GM21737 (cell line): Measurements from ENCODE around the gene STX8.

Experiments
- ATAC-seq: cut with Tn5 transposase; IDR thresholded peaks from one replicate; pipeline ENCODE4 v1.9.1; 2021; ENCODE audit warnings: mild to moderate bottlenecking, moderate library complexity; ENCODE audit not compliant: unreplicated experiment

STX8 gene

GRCh38 chr17:9446528-9446927 is 129.1 kb downstream of the STX8 start:
- no peak for ATAC-seq

- ATAC-seq: no peak
Measured at GRCh38 chr17:9445424-9445823, 130.2 kb downstream of the STX8 start.

- no peak for ATAC-seq
Measured at GRCh38 chr17:9444687-9445086, 130.9 kb downstream of the STX8 start.

GRCh38 chr17:9443811-9444210 is 131.8 kb downstream of the STX8 start:
- no peak for ATAC-seq

GRCh38 chr17:9439851-9440250 is 135.8 kb downstream of the STX8 start:
- no peak for ATAC-seq

GRCh38 chr17:9436630-9437029 is 139.0 kb downstream of the STX8 start:
- no peak for ATAC-seq

GRCh38 chr17:9435165-9435564 is 140.5 kb downstream of the STX8 start:
- no peak for ATAC-seq

- ATAC-seq: no peak
Measured at GRCh38 chr17:9434642-9435057, 141.0 kb downstream of the STX8 start.

- ATAC-seq: no peak
Measured at GRCh38 chr17:9432934-9433421, 142.6 kb downstream of the STX8 start.

GRCh38 chr17:9432134-9432885 is 143.3 kb downstream of the STX8 start:
- ATAC-seq: peak; percentile 80

GRCh38 chr17:9431620-9432019 is 144.0 kb downstream of the STX8 start:
- no peak for ATAC-seq

GRCh38 chr17:9427465-9428315 is 147.9 kb downstream of the STX8 start:
- no peak for ATAC-seq

GRCh38 chr17:9424071-9424640 is 151.5 kb downstream of the STX8 start:
- ATAC-seq: no peak

GRCh38 chr17:9421525-9421924 is 154.1 kb downstream of the STX8 start:
- ATAC-seq: no peak

- no peak for ATAC-seq
Measured at GRCh38 chr17:9419932-9420453, 155.6 kb downstream of the STX8 start.

GRCh38 chr17:9414471-9414870 is 161.1 kb downstream of the STX8 start:
- ATAC-seq: peak; percentile 98

GRCh38 chr17:9410737-9411136 is 164.9 kb downstream of the STX8 start:
- ATAC-seq: no peak

GRCh38 chr17:9410301-9410700 is 165.3 kb downstream of the STX8 start:
- no peak for ATAC-seq

- ATAC-seq: no peak
Measured at GRCh38 chr17:9409878-9410277, 165.7 kb downstream of the STX8 start.

GRCh38 chr17:9408868-9409829 is 166.5 kb downstream of the STX8 start:
- ATAC-seq: no peak
